Psoas muscle (tissue), 8 donors: Measurements from ENCODE around the gene NRN1. TPM values are rescaled to one million over a fixed set of nuclear protein-coding genes. Genes with fewer than 3 reads are reported as not detected.
A peak's percentile ranks its signal among the peaks of the same experiment; 100 is the strongest.
"Not testable (repeated sequence)": the region's sequence is repeated elsewhere in the genome, so short reads cannot be mapped to it uniquely, and the experiment has no call there.

Experiments
- ATAC-seq, 4 donors: fragments of 200-7000 bp; cut with Tn5 transposase; one replicate each; pipeline ENCODE4 v1.9.1; 2020; ENCODE audit warnings: moderate library complexity in 3 of 4, mild to moderate bottlenecking in 2 of 4
- DNase-seq, 2 donors: peaks; one replicate each; pipeline ENCODE4 v3.0.0-alpha.2; 2020
- H3K27ac ChIP-seq: fragments of 200-600 bp; one replicate; pipeline ENCODE4 v1.8.0; 2022
- H3K27me3 ChIP-seq, 3 donors: fragments of 200-600 bp in 1 of 3; one replicate each; pipeline versions ENCODE4 v1.6.1 to v1.8.0; 2013 to 2022; ENCODE audit warnings: low read length in 2 of 3, mild to moderate bottlenecking in 2 of 3, moderate library complexity in 1 of 3; ENCODE audit not compliant: insufficient read depth in 3 of 3
- H3K36me3 ChIP-seq, 2 donors: fragments of 200-600 bp in 1 of 2; one replicate each; pipeline versions ENCODE4 v1.6.1 to v1.8.0; 2013 to 2022; ENCODE audit warnings: low read depth in 1 of 2, mild to moderate bottlenecking in 1 of 2, moderate library complexity in 1 of 2; ENCODE audit not compliant: insufficient read depth in 1 of 2
- H3K4me1 ChIP-seq: fragments of 200-600 bp; one replicate; pipeline ENCODE4 v1.8.0; 2022
- H3K4me3 ChIP-seq: fragments of 200-600 bp; one replicate; pipeline ENCODE4 v1.8.0; 2022; ENCODE audit warnings: mild to moderate bottlenecking
- H3K9me3 ChIP-seq: fragments of 200-600 bp; one replicate; pipeline ENCODE4 v1.8.0; 2022
- CTCF ChIP-seq: fragments of 200-600 bp; IDR thresholded peaks from one replicate; pipeline ENCODE4 v1.8.0; 2022; ENCODE audit warnings: antibody characterized with exemption
- WGBS, 3 donors: extraction: QIAGEN DNeasy Blood & Tissue Kit; methylation state at CpG; one replicate each; pipeline versions ENCODE4 v1.1.6 to v1.1.7; 2013; 5-methylcytosine and 5-hydroxymethylcytosine counted together
- intact Hi-C, 2 donors: fragments of 100-400 bp; cut with DNase I; formaldehyde crosslinking; loops; one replicate each; pipeline versions ENCODE4 v1.11.0 to v1.14.2; 2022
- polyA plus RNA-seq, 3 donors: library from polyadenylated mRNA; stranded (reverse); fragments of 200-250 nt; gene quantifications; one replicate each; pipeline ENCODE4 v1.2.3, GENCODE V29; 2013
- total RNA-seq, 4 donors: library from RNA; stranded (reverse); fragmentation: NEBNext Ultra II Directional in 2 of 4; extraction: Animal tissue kit (Norgen Biotek cat#: 25700) in 2 of 4; gene quantifications; one replicate each; pipeline versions ENCODE4 v1.2.1 to v1.2.4, GENCODE V29; 2021 to 2023
- donor health status: healthy with polysubstance abuse.
- donor health status: DM: no; HTN: no; CAD: no; lungs with moderate emphysema.
- donor health status: Bipolar disorder and iron deficiency.
- donor health status: healthy.
- donor health status: DM: yes; HTN: yes; CAD: no.
- donor health status: DM: no; HTN: no; CAD: no.
- donor health status: DM: no; HTN: no; CAD: no.
- donor health status: DM: yes; HTN: yes; CAD: no.

NRN1 gene
- total and polyA plus RNA-seq, 7 donors: 4.6 to 12.8 (median 7.7) TPM

DNA sequence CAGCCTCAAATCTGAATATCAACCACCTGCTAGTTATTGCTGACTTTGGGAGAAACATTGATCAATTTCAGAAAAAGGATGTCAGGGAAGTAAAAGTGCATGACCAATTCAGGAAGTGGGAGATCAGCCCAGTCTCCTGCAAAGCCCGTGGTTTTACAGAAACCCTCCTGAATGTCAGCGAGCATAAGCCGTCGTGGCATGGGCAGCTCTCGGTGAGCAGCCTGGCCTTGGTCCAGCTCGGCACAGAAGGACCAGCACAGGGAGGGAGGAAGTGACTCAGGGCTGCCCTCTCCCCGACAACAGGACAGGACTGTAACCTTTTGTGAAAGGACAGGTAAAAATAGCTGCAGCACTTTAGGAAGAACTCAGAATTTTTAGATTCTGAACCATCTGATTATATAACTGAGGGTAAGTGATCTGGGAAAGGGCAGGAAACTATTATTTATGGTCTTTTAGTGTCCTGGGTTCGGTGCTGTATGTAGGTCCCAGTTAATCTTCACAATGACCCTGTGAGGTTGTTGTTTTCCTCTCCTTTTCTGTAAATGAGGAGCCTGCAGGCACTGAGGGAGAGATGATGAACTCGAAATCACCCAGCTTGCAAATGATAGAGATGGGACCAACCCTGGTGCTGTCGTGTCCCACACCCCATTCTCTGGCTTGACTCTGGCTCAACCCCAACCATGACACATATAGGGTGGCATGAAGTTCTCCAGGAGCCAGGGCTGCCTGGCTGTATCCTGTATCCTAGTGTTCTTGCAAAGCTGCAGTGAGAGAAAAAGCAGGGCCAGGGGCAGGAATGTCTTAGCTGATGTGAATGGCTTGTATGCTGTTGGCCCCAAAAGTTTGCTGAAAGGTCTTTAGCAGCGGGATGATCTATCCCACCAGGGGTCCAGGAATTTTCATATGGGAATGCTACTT, 37.6 kb downstream of the NRN1 start:
- DNase-seq (peak; percentile 51 to 69), ATAC-seq (peak; percentile 71 to 90 (median 79))
- H3K9me3 ChIP-seq: no peaks in the 10 kb centered on the region
- 20 to 24% (median 22%) methylated on average over 11 of the region's 11 CpGs for WGBS, 3 donors
- no peaks in the 10 kb centered on the region for H3K4me1 ChIP-seq
- H3K36me3 ChIP-seq: no peaks in the 10 kb centered on the region
- no peak overlapping the region for H3K4me3 ChIP-seq
- H3K27me3 ChIP-seq: no peaks in the 10 kb centered on the region
- no peak overlapping the region for H3K27ac ChIP-seq
- intact Hi-C loops: loop anchor here in 1 of 2 donors (2.0 kb wide), 1 partner anchor 76 kb away; no protein-coding TSS in a partner anchor
- TF ChIP-seq CTCF: no peak

- not testable (repeated sequence) for H3K4me3 ChIP-seq, H3K27ac ChIP-seq, H3K4me1 ChIP-seq, H3K27me3 ChIP-seq, H3K9me3 ChIP-seq, ATAC-seq, DNase-seq, H3K36me3 ChIP-seq
- intact Hi-C loops: loop anchor here in 1 of 2 donors (2.0 kb wide), 1 partner anchor 75 kb away; no protein-coding TSS in a partner anchor
- WGBS, 3 donors: 88 to 94% (median 94%) methylated on average over 3 of the region's 3 CpGs
Observed at GRCh38 chr6:5968036-5968435, 38.7 kb downstream of the NRN1 start.

- TF ChIP-seq CTCF: no peak
- H3K9me3 ChIP-seq: no peaks in the 10 kb centered on the region
- no peaks in the 10 kb centered on the region for H3K36me3 ChIP-seq
- H3K4me3 ChIP-seq: no peak overlapping the region
- no peaks in the 10 kb centered on the region for H3K4me1 ChIP-seq
- 69 to 94% (median 70%) methylated on average over 1 of the region's 1 CpG for WGBS, 3 donors
- no peak for DNase-seq
- H3K27ac ChIP-seq: no peak overlapping the region
- H3K27me3 ChIP-seq: no peaks in the 10 kb centered on the region
- intact Hi-C loops: no loop called here
- no peak for ATAC-seq
Observed at GRCh38 chr6:5967594-5967993, 39.1 kb downstream of the NRN1 start.

GRCh38 chr6:5962794-5963193, 43.9 kb downstream of the NRN1 start:
- no peaks in the 10 kb centered on the region for H3K36me3 ChIP-seq
- no peak overlapping the region for H3K4me3 ChIP-seq
- no peak for TF ChIP-seq CTCF
- H3K9me3 ChIP-seq: no peaks in the 10 kb centered on the region
- ATAC-seq: no peak
- DNase-seq: no peak
- no peaks in the 10 kb centered on the region for H3K27me3 ChIP-seq
- H3K27ac ChIP-seq: no peak overlapping the region
- WGBS, 3 donors: 93 to 97% (median 95%) methylated on average over 2 of the region's 2 CpGs
- intact Hi-C loops: no loop called here
- no peaks in the 10 kb centered on the region for H3K4me1 ChIP-seq

- no peak for TF ChIP-seq CTCF
- Histone ChIP-seq H3K4me1 (no peaks in the 10 kb centered on the region), H3K36me3 (no peaks in the 10 kb centered on the region), H3K27me3 (peaks cover 0 to under 1% (median 0%) of the 10 kb centered on the region in 3 donors), H3K9me3 (no peaks in the 10 kb centered on the region), H3K27ac (no peak overlapping the region), H3K4me3 (no peak overlapping the region)
- ATAC-seq (no peak), DNase-seq (no peak)
- 39 to 46% (median 40%) methylated on average over 2 of the region's 2 CpGs for WGBS, 3 donors
- intact Hi-C loops: no loop called here
Observed at GRCh38 chr6:5961836-5962235, 44.9 kb downstream of the NRN1 start.
